Tibial artery (tissue), 4 donors: ENCODE measurements around the gene P3H2.

ENCODE experiments used
- DNase-seq, 2 donors: peaks; one replicate each; pipeline ENCODE4 v3.0.0-alpha.2; 2019
- H3K27ac ChIP-seq, 2 donors: fragments of 200-600 bp; sonication (generic) in 1 of 2; 1 replicate in 1 of 2; 2 replicates in 1 of 2; pipeline ENCODE4 v1.5.1; 2018 to 2019; ENCODE audit warnings: mild to moderate bottlenecking in 1 of 2
- H3K27me3 ChIP-seq, 2 donors: fragments of 200-600 bp; sonication (generic) in 1 of 2; one replicate each; pipeline versions ENCODE4 v1.5.1 to v1.6.0; 2016 to 2019
- H3K36me3 ChIP-seq, 3 donors: fragments of 200-600 bp; sonication (generic) in 2 of 3; one replicate each; pipeline ENCODE4 v1.5.1; 2016 to 2019; ENCODE audit warnings: mild to moderate bottlenecking in 2 of 3
- H3K4me1 ChIP-seq, 4 donors: fragments of 200-600 bp; sonication (generic) in 2 of 4; 1 replicate in 3 of 4; 2 replicates in 1 of 4; pipeline ENCODE4 v1.5.1; 2016 to 2019
- H3K4me3 ChIP-seq, 2 donors: fragments of 200-600 bp; sonication (generic) in 1 of 2; 1 replicate in 1 of 2; 2 replicates in 1 of 2; pipeline ENCODE4 v1.5.1; 2018 to 2019; ENCODE audit warnings: mild to moderate bottlenecking in 2 of 2
- H3K9me3 ChIP-seq, 3 donors: fragments of 200-600 bp; sonication (generic) in 1 of 3; one replicate each; pipeline ENCODE4 v1.5.1; 2016 to 2019
- intact Hi-C: fragments of 100-400 bp; cut with DNase I; formaldehyde crosslinking; loops from one replicate; pipeline ENCODE4 v1.15.0; 2023; ENCODE audit warnings: low total_unique reads
- TF ChIP-seq, protein P1 (sequence below), 2 experiments: fragments of 200-600 bp in 1 of 2; fragments of 450-650 bp in 1 of 2; IDR thresholded peaks; one replicate each; pipeline ENCODE4 v1.5.1; 2017 to 2019; ENCODE audit warnings: antibody characterized with exemption in 2 of 2, mild to moderate bottlenecking in 1 of 2, moderate library complexity in 1 of 2

Gene P3H2

DNA sequence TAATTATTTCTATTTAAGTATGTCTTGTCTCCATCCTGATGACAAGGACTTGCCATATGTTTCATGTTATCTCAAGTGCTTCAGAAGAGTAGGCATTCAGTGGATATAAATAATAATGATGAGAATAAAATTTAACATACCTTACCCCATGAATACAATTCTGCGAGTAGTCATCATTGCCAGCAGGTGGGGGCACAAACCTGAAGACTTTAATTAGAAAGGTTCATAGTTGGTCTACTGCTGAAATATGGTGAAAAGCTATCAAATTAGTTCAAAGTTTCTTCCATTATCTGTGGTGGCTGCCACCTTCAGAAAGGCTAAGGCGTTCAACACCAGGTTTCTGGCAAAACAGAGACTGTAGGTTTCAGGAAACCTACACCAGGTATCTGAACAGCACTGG is 100.9 kb downstream of the P3H2 start:
- H3K36me3 ChIP-seq = no peaks in the 10 kb centered on the region
- H3K27ac ChIP-seq = no peak overlapping the region
- H3K4me3 ChIP-seq = no peak overlapping the region
- intact Hi-C loops = loop anchor here (5.0 kb wide), 1 partner anchor 102 kb away; the partner anchor contains the start of gene P3H2
- peaks cover 0 to 26% (median 4%) of the 10 kb centered on the region in 4 donors for H3K4me1 ChIP-seq
- no peaks in the 10 kb centered on the region for H3K27me3 ChIP-seq
- TF ChIP-seq, protein P1, sequence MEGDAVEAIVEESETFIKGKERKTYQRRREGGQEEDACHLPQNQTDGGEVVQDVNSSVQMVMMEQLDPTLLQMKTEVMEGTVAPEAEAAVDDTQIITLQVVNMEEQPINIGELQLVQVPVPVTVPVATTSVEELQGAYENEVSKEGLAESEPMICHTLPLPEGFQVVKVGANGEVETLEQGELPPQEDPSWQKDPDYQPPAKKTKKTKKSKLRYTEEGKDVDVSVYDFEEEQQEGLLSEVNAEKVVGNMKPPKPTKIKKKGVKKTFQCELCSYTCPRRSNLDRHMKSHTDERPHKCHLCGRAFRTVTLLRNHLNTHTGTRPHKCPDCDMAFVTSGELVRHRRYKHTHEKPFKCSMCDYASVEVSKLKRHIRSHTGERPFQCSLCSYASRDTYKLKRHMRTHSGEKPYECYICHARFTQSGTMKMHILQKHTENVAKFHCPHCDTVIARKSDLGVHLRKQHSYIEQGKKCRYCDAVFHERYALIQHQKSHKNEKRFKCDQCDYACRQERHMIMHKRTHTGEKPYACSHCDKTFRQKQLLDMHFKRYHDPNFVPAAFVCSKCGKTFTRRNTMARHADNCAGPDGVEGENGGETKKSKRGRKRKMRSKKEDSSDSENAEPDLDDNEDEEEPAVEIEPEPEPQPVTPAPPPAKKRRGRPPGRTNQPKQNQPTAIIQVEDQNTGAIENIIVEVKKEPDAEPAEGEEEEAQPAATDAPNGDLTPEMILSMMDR (IDR thresholded peaks at IDR 0.05) = no peak
- no peak for DNase-seq
- H3K9me3 ChIP-seq = no peaks in the 10 kb centered on the region

DNA sequence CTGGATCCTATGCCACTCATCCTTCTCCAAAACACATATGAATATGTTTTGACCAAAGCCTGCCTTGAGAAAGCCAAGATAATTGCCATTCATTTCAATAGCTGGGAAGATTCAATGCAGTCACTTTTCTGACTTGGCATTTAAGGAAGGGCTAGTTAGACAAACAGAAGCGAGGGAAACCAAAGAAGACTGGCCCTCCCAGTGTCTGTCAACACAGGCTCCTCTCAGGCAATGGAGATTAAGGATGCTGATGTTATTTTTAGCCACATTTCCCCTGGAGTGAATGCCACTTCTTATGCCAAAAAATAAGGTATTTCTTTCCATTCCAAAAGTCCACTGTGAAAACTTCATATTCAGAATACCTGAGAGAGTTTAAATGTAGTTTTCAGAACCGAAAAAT is 101.7 kb downstream of the P3H2 start:
- Histone ChIP-seq H3K4me1 (peaks cover 0 to 23% (median 4%) of the 10 kb centered on the region in 4 donors), H3K9me3 (no peaks in the 10 kb centered on the region), H3K36me3 (no peaks in the 10 kb centered on the region), H3K4me3 (no peak overlapping the region), H3K27ac (no peak overlapping the region), H3K27me3 (no peaks in the 10 kb centered on the region)
- no peak for DNase-seq
- intact Hi-C loops = loop anchor here (5.0 kb wide), 1 partner anchor 103 kb away; the partner anchor contains the start of gene P3H2
- TF ChIP-seq, protein P1 (IDR thresholded peaks at IDR 0.05) = no peak

- TF ChIP-seq, protein P1 (IDR thresholded peaks at IDR 0.05) = no peak
- H3K36me3 ChIP-seq = no peaks in the 10 kb centered on the region
- H3K27me3 ChIP-seq = no peaks in the 10 kb centered on the region
- H3K27ac ChIP-seq = no peak overlapping the region
- peaks cover 0 to 23% (median 4%) of the 10 kb centered on the region in 4 donors for H3K4me1 ChIP-seq
- H3K9me3 ChIP-seq = no peaks in the 10 kb centered on the region
- DNase-seq = no peak
- no peak overlapping the region for H3K4me3 ChIP-seq
- intact Hi-C loops = loop anchor here (5.0 kb wide), 1 partner anchor 104 kb away; the partner anchor contains the start of gene P3H2
Observed at GRCh38 chr3:190018460-190018859, 102.2 kb downstream of the P3H2 start.

- TF ChIP-seq, protein P1 (IDR thresholded peaks at IDR 0.05) = peak; percentile 23 to 26
- DNase-seq = no peak
- Histone ChIP-seq H3K27me3 (no peaks in the 10 kb centered on the region), H3K4me1 (peaks cover 0 to 23% (median 4%) of the 10 kb centered on the region in 4 donors), H3K27ac (no peak overlapping the region), H3K4me3 (no peak overlapping the region), H3K36me3 (no peaks in the 10 kb centered on the region), H3K9me3 (no peaks in the 10 kb centered on the region)
- intact Hi-C loops = loop anchor here (5.0 kb wide), 1 partner anchor 105 kb away; the partner anchor contains the start of gene P3H2
Observed at GRCh38 chr3:190017521-190018288, 103.0 kb downstream of the P3H2 start.

GRCh38 chr3:190016966-190017365 is 103.7 kb downstream of the P3H2 start:
- no peaks in the 10 kb centered on the region for H3K36me3 ChIP-seq
- H3K4me3 ChIP-seq = no peak overlapping the region
- peaks cover 0 to 23% (median 4%) of the 10 kb centered on the region in 4 donors for H3K4me1 ChIP-seq
- no peak for DNase-seq
- H3K9me3 ChIP-seq = no peaks in the 10 kb centered on the region
- intact Hi-C loops = loop anchor here (5.0 kb wide), 1 partner anchor 105 kb away; the partner anchor contains the start of gene P3H2
- no peaks in the 10 kb centered on the region for H3K27me3 ChIP-seq
- TF ChIP-seq, protein P1 (IDR thresholded peaks at IDR 0.05) = no peak
- H3K27ac ChIP-seq = no peak overlapping the region
